HG03565 (cell line): ENCODE results near the gene GDI1.

Experiments used
- ATAC-seq: cut with Tn5 transposase; IDR thresholded peaks from one replicate; pipeline ENCODE4 v1.9.1; 2021; ENCODE audit warnings: mild to moderate bottlenecking, moderate library complexity; ENCODE audit not compliant: unreplicated experiment

Gene GDI1

DNA sequence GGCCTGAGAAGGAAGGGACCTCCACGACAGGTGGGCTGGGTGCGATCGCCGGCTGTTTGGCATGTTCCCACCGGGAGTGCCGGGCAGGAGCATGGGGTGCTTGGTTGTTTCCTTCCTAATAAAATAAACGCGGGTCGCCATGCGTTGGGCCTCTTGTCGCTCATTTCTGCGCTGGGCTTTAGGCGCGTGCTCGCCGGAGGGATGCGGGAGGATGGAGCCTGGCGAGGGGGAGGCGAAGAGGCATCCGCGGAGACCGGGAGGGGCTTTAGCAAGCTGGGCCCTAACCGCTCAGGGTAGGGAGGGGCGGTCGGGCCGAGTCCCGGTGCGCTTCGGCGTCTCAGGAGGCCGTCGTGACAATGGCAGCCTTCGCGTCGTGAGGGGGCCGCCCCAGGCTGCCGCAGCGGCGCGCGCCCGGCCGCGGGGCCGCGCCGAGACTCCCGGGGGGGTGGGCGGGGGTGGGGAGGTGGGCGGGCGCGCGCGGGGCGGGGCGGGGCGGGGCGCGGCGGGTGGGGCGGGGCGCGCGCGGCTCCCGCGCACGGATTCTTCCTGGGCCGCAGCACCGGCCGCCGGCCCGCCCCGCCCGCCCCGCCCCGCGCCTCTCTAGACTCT, 476 bp upstream of the GDI1 start:
- no peak for ATAC-seq

DNA sequence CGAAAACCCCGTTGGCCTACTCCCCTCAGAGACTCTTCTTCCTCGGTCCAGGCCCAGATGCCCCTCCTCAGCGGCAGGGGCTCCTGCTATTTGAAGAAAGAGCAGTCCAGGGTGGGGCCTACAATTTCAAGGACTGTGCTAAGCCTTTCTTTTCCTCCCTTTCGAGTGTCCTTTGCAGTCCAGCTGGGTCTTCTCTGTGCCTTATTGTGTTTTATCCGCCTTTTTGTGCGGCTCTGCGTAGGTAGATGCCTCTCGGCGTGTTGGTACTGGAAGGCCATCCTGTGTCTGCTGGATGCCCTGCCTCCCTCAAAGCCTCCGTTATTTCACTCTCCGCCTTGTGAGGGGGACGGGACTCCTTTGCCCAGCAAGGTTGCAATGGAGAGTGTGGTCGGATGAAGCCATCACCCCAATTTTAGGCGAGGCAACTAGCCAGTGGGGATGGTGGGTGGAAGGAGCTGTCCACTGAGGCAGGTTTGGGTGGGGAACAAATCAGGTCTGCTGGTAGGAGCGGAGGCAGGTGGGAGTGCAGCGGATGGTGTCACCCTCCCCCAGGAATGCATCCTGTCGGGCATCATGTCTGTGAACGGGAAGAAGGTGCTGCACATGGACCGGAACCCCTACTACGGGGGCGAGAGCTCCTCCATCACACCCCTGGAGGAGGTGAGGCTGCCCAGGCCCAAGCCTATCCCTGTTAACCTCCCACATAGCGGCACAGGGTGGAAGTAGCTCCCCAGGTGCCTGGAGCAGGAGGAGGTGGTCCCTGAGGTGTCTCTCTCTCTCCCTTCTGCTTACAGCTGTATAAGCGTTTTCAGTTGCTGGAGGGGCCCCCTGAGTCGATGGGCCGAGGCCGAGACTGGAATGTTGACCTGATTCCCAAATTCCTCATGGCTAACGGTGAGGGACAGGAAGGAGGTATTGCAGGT, 1.3 kb downstream of the GDI1 start:
- ATAC-seq = no peak

DNA sequence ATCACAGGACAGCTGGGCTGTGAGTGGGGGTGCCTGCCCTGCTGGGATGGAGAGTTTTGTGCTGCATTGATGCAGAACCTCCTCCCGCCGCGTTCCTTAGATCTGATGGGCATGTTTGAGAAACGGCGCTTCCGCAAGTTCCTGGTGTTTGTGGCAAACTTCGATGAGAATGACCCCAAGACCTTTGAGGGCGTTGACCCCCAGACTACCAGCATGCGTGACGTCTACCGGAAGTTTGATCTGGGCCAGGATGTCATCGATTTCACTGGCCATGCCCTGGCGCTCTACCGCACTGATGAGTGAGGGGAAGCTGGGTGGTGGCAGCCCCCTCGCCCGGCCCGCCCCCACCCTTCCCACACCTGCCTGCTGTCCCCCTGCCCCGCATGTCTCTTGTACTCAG, 2.9 kb downstream of the GDI1 start:
- no peak for ATAC-seq

DNA sequence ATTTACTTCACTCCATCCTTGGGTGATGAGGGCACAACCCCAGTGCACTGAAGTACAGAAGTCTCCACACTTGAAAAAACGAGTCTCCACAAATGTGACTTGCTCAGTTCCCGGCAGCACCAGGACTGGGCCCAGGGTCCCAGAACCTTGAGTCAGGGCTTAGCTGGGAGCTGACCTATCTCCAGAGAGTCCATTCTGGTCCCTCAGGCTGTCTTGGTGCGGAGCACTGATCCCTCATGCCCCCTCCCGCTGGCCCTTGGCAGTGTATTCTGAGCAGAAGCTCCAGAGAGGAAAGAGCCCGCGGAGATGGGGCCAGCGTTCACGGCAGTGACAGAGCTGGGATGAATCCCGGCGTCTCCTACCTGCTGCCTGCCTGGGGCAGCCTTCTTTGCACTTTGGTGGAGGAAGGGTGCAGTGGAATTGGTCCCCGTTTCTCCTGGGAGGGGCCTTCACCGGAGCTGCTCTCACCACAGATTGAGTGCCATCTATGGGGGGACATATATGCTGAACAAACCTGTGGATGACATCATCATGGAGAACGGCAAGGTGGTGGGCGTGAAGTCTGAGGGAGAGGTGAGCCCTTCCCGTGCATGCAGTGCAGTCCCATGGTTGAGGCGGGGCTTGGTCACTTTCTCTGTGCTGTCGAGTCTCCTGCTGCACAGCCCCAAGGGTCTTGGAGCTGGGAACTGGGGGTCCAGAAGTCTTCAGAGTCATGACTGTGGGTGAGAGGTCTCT, 3.8 kb downstream of the GDI1 start:
- ATAC-seq = no peak

DNA sequence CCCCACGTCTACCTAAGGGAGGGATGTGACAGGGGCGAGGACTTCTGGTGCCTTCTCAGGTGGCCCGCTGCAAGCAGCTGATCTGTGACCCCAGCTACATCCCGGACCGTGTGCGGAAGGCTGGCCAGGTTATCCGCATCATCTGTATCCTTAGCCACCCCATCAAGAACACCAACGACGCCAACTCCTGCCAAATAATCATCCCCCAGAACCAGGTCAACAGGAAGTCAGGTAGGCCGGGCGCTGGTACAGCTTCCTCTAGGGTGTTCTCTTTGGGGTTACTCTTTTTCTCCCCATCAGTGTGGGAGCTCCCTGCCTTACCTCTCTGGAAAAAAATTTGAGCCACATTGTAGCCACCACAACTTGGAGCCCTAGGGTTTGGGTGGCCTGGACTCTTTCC, 4.6 kb downstream of the GDI1 start:
- ATAC-seq = no peak

DNA sequence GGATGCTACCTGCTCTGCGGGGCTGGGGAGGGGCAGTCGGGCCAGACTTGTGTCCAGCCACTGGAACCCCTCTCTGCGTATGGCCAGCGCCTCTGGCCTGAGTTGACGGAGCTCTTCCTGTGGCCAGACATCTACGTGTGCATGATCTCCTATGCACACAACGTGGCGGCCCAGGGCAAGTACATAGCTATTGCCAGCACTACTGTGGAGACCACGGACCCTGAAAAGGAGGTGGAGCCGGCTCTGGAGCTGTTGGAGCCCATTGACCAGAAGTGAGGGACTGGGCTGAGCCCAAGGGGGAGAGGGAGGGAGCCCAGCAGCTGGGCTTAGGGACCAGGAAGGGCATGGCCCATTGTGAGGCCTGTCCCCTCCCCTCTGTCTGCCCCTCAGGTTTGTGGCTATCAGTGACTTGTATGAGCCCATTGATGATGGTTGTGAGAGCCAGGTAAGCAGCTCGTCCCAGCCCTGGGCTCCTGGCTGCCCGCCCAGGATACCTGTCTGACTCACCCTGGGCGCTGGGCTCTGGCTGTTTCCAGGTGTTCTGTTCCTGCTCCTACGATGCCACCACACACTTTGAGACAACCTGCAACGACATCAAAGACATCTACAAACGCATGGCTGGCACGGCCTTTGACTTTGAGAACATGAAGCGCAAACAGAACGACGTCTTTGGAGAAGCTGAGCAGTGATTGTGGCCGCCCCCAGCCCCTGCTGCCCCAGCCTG, 5.2 kb downstream of the GDI1 start:
- no peak for ATAC-seq

DNA sequence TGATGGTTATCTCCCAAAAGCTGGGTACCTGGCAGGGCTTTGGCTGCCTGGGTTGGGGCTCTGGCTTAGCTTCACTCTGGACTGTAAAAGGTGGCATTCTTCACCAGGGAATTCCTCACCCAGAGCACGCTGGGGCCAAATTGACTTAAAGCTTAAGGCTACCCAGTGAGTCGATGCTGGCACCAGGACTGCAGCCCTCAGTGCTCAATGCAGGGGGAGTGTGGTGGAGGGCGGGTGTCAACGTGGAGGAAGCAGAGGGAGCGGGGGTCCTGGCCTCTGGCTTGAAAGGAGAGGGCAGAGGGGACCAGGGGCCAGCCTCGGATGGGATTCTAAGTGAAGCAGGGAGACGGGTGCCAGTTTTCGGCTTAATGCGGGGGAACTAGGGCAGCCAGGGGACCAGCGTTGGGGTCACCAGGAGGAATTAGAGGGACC, 6.5 kb downstream of the GDI1 start:
- no peak for ATAC-seq

DNA sequence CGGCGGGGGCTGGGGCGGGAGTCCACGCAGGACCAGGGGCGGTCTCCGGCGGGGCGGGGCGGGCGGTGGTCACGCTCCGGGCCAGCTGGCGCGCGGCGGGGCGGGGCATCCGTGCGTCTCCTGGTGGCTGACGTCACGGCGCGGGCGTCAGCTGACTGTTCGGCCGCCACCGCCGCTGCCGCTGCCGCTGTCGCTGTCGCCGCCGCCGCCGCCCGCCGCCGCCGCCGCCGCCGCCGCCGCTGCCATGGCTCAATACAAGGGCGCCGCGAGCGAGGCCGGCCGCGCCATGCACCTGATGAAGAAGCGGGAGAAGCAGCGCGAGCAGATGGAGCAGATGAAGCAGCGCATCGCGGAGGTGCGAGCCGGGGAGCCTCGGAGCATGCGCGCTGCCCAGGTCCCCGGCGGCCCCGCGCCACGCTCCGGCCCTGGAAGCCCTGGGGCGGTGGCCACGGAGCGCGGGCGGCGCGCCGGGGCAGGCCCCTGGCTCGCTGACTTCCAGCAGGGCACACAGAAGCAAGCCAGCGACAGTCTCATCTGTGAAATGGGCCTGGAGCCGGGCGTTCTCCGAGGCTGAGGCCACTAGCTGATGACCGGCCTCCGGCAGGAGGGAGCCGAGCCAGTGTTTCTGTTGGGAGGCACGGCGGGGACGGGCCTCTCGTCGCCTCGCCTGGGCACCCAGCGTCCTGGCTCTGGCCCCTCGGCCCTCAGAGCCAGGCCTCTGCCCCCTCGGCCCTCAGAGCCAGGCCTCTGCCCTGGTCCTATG, 7.2 kb downstream of the GDI1 start, which contains the start of gene FAM50A:
TSS of gene FAM50A (plus strand) at position 150 of the 763 bp plus-strand sequence. CDS start at position 245, 95 bp downstream.
- ATAC-seq = peak; percentile 50

DNA sequence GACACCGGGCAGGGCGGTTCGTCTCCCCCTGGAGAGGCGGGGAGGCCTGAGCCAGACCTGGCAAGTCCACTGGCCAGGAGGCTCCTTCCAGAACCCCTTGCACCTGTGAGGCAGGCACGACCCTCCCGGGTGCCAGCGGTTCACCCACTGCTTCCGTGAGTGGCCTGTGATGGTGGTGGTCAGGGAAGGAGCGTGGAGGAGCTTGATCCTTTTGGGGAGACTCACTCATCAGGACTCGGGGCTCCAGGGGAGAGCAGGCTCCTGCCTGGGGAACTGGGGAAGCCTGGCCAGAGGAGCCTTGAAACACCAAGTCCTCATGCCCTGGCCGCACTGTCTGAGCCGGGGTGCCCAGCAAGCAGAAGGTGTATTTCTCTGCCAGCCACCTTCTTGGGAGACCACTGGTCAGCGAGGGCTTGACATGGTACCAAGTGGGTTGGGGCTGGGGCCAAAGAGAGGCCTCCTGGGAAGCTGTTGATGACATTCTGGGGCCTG, 7.8 kb downstream of the GDI1 start:
- ATAC-seq = no peak

DNA sequence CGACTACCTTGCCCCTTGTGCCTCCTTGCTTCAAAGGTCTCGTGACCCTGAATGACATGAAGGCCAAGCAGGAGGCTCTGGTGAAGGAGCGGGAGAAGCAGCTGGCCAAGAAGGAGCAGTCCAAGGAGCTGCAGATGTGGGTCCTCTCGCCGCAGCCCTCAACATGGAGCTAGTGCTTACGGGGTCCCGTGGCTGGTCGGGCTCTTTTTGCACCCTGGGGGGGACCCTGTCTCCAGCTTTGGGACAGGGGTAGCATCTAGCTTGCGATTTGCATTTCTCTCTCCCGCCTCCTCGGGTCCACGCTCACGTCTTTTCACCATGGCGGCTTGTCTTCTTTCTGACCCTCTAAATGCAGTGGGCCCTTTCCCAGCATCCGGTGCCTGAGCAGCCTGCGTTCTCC, 8.8 kb downstream of the GDI1 start:
- no peak for ATAC-seq

DNA sequence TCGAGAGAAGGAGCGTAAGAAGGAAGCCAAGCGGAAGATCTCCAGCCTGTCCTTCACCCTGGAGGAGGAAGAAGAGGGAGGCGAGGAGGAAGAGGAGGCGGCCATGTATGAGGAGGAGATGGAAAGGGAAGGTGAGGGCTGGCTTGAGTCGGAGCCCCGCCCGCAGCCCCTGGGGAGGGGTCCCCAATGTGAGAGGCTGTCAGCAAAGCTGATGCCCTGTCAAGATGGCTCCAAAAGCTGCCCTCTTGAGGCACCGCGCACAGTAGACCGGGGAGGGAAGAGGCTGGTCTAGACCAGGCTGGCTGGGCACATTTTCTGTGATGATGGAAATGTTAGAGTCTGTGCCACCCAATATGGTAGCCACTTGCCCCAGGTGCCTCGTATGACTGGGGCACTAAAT, 9.5 kb downstream of the GDI1 start:
- no peak for ATAC-seq

DNA sequence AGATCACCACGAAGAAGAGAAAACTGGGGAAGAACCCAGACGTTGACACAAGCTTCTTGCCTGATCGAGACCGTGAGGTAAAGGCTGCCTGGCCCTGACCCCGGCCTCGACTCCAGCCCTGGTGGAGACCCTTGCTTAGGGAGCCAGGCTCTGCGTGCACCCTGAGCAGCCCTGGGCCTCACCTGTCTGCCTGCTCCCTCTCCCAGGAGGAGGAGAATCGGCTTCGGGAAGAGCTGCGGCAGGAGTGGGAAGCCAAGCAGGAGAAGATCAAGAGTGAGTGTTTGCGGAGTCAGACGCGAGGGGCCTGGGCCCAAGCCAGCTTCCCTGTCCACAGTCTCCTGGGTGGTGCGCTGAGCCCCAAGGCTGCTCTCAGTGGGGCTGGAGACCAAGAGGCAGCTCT, 11.5 kb downstream of the GDI1 start:
- no peak for ATAC-seq

DNA sequence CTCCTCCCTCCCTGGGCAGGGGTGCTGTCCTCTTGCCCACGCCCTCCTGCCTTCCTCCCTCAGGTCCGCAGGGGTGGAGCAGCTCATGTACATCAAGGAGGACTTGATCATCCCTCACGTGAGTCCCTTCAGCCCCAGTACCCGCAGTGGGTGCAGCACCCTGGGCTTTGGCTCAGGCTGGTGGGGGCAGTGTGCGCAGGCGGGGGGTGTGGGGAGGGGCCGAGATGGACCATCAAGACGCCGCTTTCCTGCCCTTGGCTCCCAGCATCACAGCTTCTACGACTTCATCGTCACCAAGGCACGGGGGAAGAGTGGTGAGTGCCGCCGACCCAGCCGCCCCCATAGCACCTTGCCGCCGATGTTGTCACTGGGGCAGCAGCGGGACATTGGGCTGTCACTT, 12.7 kb downstream of the GDI1 start:
- no peak for ATAC-seq

DNA sequence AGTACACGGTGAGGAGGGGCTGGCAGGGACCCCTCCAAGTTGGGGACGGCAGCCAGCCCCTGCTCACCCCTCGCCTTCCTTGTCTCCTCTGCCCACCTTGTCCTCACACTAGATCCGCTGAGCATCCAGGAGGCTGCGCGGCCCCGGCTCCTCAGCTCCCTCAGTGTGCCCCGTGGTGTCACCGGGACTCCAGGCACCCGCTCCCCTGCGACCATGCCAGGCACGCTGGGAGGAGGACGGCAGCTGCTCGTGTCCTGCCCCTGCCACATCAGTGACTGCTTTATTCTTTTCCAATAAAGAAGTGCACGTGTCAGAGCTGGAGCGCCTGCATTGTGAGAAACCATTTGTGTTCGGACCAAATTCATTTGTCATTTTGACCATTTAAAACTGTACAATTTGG, 13.4 kb downstream of the GDI1 start:
- ATAC-seq = no peak

DNA sequence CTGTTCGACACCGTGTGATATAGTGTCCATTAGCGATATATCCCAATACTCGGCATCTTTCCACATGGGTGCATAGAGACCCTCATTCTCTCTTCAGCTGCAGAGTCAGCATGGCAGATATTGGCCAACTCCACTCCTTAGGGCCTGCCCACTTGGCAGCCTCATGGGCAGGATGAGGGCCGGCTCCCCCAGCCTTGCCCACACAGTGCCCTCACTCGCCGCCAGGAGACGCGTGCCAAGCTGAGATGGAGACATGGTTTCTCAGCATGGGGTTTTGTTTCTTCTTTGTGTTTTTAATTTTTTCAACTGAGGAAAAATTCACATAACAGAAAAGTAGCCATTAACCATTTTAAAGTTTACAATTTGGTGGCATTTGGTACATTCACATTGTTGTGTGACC, 15.9 kb downstream of the GDI1 start:
- ATAC-seq = no peak

DNA sequence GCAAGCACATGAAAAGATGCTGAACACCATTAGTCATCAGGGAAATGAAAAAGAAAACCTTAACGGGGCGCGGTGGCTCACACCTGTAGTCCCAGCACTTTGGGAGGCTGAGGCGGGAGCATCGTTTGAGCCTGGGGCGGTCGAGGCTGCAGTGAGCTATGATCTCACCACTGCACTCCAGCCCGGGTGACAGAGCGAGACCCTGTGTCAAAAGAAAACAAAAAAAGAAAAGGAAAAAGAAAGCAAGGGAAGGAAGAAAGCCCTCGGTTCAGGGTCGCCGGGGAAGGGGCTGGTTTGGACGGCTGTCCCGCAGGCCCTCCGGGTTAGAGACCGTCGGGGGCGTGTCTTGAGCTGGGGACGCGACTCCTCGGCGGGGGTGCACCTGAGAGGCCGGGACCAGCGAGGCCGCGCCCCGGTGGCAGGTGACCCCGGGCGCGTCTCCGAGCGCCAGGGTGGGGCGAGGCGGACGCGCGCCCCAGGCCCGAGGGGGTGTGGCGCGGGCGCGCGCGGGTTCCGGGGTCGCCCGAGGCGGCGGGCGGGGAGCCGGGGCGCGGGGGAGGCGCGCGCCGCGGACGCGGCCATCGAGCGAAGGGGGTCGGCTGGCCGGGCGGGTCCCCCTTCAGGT, 20.6 kb downstream of the GDI1 start:
- peak; percentile 44 for ATAC-seq

DNA sequence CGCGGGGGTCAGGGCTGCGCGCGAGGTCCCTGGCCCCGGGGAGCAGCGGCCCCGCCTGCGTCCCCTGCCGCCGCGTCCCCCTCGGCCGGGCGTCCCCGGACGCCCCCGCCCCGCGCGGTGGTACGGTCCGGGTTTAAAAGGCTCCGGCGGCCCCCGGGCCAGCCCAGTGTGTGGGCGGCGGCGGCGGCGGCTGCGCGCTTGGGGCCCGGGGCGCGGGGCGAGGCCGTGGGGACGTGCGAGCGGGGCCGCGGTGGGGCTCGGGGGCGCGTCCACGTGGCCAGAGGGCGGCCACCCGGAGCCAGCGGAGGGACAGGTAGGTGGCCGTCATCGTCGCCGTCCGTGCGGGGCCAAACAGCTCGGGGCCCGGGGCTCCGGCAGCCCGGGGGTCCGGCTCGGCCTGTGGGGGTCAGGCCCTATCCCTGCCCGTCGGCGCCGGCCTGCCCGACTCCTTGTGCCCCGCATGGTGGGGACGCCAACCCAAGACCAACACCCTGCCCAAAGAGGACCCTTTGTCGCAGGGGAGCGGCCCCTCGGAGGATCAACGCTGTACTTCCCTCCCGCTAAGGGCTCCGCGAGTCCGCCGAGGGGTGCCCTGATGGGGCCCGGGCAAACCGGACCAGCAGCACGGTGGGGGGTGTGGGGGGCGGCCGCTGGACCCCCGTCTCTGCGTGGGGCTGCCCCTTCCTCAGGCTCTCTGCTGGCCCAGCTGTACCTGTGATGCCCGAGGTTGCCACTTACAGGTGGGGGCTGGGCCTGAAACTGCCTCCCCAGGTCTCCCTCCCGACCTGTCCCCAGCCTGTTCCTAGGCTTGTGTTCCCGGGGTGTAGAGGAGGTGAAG, 21.4 kb downstream of the GDI1 start, which contains the start of gene PLXNA3:
TSS of gene PLXNA3 (plus strand) at position 166 of the 838 bp plus-strand sequence. CDS start 1,903 bp downstream, outside the sequence.
- ATAC-seq = peak; percentile 55

DNA sequence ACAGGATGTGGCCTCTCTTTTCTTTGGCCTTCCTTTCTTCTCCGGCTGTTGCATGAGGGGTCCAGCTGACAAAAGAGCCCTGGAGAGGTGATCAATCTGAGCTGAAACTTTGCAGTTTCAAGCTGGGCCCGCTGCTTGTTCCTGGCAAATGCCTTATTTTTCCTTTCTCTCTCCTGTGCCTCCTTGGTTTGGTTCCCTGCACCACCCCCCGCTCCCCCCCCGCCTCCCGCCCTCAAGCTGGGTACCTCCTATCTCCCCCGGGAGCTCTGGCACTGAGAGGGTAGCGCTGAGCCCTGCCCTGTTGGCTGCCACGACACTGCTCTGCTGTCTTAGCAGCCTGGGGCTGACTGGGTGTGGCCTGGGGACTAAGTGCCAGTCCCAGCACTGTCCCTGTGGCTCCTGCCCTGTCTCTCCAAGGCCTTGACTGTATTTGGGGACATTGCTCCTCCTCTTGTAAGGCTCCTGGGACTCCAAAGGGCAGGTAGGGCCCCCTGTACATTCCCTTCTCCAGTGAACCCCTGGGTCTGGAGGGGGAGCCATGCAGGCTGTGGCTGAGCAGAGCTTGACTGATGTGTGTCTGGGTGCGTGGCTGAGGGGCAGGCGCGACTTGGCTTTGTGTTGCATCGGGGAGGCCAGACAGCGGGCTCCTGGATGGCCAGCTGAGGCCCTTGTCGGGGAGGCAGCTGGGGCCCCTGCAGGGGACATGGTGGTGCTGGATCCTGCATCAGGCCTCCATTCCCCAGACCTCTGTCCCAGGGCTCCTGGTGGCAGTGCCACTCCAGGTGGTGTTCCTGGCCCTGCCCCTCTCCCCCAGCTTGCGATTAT, 22.2 kb downstream of the GDI1 start:
- ATAC-seq = no peak
